Uterus (tissue), 2 donors: ENCODE data around the gene CREB5.

ENCODE experiments used
- CTCF ChIP-seq, 4 experiments: fragments of 200-600 bp in 2 of 4; fragments of 450-650 bp in 2 of 4; sonication (generic) in 2 of 4; IDR thresholded peaks; one replicate each; pipeline ENCODE4 v1.5.1; 2016 to 2019; ENCODE audit warnings: antibody characterized with exemption in 4 of 4, mild to moderate bottlenecking in 2 of 4, moderate library complexity in 1 of 4
- POLR2A ChIP-seq, 2 donors: fragments of 450-650 bp; IDR thresholded peaks; one replicate each; pipeline ENCODE4 v1.6.1; 2016; ENCODE audit warnings: antibody characterized with exemption in 2 of 2, mild to moderate bottlenecking in 1 of 2, moderate library complexity in 1 of 2

GRCh38 chr7:28458732-28459131 lies 46.4 kb downstream of the CREB5 start:
- TF ChIP-seq CTCF (IDR thresholded peaks at IDR 0.05): no peak
- TF ChIP-seq POLR2A (IDR thresholded peaks at IDR 0.05): no peak
